Tibial nerve (tissue), 4 donors: ENCODE results near the gene MBNL2. TPM values are rescaled to one million over a fixed set of nuclear protein-coding genes. Genes with fewer than 3 reads are reported as not detected.

Source experiments
- DNase-seq, 2 donors: peaks; one replicate each; pipeline ENCODE4 v3.0.0-alpha.2; 2019; ENCODE audit warnings: low spot score in 2 of 2
- H3K27ac ChIP-seq, 4 donors: fragments of 200-600 bp; sonication (generic) in 3 of 4; one replicate each; pipeline ENCODE4 v1.5.1; 2017 to 2019; ENCODE audit warnings: mild to moderate bottlenecking in 1 of 4
- H3K27me3 ChIP-seq, 2 donors: fragments of 200-600 bp; sonication (generic) in 1 of 2; one replicate each; pipeline versions ENCODE4 v1.5.1 to v1.6.0; 2017 to 2019
- H3K36me3 ChIP-seq, 3 donors: fragments of 200-600 bp; sonication (generic); one replicate each; pipeline ENCODE4 v1.5.1; 2018 to 2019
- H3K4me1 ChIP-seq, 4 donors: fragments of 200-600 bp; sonication (generic) in 3 of 4; one replicate each; pipeline ENCODE4 v1.5.1; 2017 to 2019
- H3K4me3 ChIP-seq, 4 donors: fragments of 200-600 bp; sonication (generic) in 3 of 4; one replicate each; pipeline ENCODE4 v1.5.1; 2017 to 2019; ENCODE audit warnings: mild to moderate bottlenecking in 1 of 4, moderate library complexity in 1 of 4
- H3K9me3 ChIP-seq, 4 donors: fragments of 200-600 bp; sonication (generic) in 3 of 4; one replicate each; pipeline ENCODE4 v1.5.1; 2017 to 2019
- EP300 ChIP-seq, 2 donors: sonication (generic); formaldehyde crosslinking; IDR thresholded peaks; one replicate each; pipeline ENCODE4 v1.6.1; 2017; ENCODE audit warnings: antibody characterized with exemption in 2 of 2, mild to moderate bottlenecking in 1 of 2
- POLR2A ChIP-seq, 2 donors: fragments of 450-650 bp; IDR thresholded peaks; one replicate each; pipeline ENCODE4 v1.6.1; 2017; ENCODE audit warnings: antibody characterized with exemption in 2 of 2, mild to moderate bottlenecking in 2 of 2, moderate library complexity in 2 of 2
- WGBS, 2 donors: methylation state at CpG; one replicate each; pipeline ENCODE4 v1.1.5; 2018; 5-methylcytosine and 5-hydroxymethylcytosine counted together
- total RNA-seq, 4 donors: library from RNA; depleted of rRNA; stranded (reverse); fragments of >200 nt; gene quantifications; one replicate each; pipeline ENCODE4 v1.1.0, GENCODE V29; 2016
- TF ChIP-seq, protein P1 (sequence below), 5 experiments: fragments of 200-600 bp in 3 of 5; fragments of 450-650 bp in 2 of 5; sonication (generic) in 3 of 5; IDR thresholded peaks; one replicate each; pipeline ENCODE4 v1.5.1; 2016 to 2019; ENCODE audit warnings: antibody characterized with exemption in 5 of 5, mild to moderate bottlenecking in 3 of 5, moderate library complexity in 2 of 5

The MBNL2 gene
- total RNA-seq, 4 donors from 2014 or later = 87.9 to 126 (median 95.5) TPM

DNA sequence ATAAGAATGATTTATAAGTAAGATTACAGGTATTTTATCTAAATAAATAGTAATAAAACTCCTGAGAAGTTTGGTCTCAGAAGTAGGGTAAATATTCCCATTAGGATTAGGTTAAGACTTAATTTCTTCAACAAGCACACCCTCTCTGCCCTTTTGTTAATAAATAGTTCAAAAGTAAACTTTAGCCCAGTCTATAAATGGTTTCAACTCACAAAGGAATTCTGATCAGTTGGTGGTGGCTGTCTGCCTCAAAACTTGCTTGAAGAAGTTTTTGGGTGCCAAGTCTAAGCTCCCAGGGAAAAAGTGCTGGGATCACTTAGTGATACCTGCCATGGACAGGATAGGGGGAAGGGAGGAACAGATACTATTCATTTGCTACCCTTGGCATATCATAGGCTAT, 22.9 kb downstream of the MBNL2 start:
- H3K9me3 ChIP-seq = no peaks in the 10 kb centered on the region
- TF ChIP-seq, protein P1, sequence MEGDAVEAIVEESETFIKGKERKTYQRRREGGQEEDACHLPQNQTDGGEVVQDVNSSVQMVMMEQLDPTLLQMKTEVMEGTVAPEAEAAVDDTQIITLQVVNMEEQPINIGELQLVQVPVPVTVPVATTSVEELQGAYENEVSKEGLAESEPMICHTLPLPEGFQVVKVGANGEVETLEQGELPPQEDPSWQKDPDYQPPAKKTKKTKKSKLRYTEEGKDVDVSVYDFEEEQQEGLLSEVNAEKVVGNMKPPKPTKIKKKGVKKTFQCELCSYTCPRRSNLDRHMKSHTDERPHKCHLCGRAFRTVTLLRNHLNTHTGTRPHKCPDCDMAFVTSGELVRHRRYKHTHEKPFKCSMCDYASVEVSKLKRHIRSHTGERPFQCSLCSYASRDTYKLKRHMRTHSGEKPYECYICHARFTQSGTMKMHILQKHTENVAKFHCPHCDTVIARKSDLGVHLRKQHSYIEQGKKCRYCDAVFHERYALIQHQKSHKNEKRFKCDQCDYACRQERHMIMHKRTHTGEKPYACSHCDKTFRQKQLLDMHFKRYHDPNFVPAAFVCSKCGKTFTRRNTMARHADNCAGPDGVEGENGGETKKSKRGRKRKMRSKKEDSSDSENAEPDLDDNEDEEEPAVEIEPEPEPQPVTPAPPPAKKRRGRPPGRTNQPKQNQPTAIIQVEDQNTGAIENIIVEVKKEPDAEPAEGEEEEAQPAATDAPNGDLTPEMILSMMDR (IDR thresholded peaks at IDR 0.05) = no peak
- TF ChIP-seq POLR2A (IDR thresholded peaks at IDR 0.05) (no peak), EP300 (IDR thresholded peaks at IDR 0.05) (no peak)
- DNase-seq = no peak
- H3K27ac ChIP-seq = peak overlapping the region; percentile 58 to 88 (median 73)
- peaks cover 4 to 97% (median 78%) of the 10 kb centered on the region in 4 donors for H3K4me1 ChIP-seq
- no peak overlapping the region for H3K4me3 ChIP-seq
- no peaks in the 10 kb centered on the region for H3K36me3 ChIP-seq
- no peaks in the 10 kb centered on the region for H3K27me3 ChIP-seq

DNA sequence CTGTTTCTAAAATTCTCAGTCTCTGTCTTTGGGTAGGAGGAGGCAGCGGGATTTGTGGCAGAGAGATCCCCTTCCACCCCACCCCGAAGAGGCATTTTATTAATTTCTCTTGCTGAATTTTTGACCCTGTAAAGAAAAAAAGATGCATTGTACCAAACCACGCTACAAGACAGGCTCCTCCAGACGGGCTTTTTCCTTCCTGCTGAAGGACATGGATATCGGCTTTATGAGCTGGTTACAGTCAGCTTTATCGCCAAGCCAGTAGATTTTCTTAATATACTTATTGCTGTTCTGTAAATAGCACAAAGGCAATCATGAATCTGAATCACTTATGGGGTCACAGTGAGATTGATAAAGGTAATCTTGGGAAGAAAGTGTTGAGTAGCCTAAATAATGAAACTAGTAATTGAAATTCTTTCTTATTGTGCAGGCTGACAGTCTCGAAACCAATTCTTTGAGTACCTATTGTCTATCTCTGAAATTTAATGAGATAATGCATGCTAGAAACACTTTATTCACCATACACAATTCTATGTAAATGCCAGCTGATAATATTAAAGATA, 24.5 kb downstream of the MBNL2 start:
- Histone ChIP-seq H3K4me1 (peaks cover 4 to 96% (median 76%) of the 10 kb centered on the region in 4 donors), H3K27ac (peak overlapping the region; percentile 36 to 88 (median 73)), H3K4me3 (peak overlapping the region in 3 of 4 donors; percentile 1 to 29 (median 4)), H3K27me3 (no peaks in the 10 kb centered on the region), H3K36me3 (no peaks in the 10 kb centered on the region), H3K9me3 (no peaks in the 10 kb centered on the region)
- DNase-seq = no peak
- no peak for TF ChIP-seq POLR2A (IDR thresholded peaks at IDR 0.05)
- peak in 1 of 2 donors; percentile 11 for TF ChIP-seq EP300 (IDR thresholded peaks at IDR 0.05)
- WGBS, 2 donors = 13 to 16% methylated on average over 7 of the region's 7 CpGs

DNA sequence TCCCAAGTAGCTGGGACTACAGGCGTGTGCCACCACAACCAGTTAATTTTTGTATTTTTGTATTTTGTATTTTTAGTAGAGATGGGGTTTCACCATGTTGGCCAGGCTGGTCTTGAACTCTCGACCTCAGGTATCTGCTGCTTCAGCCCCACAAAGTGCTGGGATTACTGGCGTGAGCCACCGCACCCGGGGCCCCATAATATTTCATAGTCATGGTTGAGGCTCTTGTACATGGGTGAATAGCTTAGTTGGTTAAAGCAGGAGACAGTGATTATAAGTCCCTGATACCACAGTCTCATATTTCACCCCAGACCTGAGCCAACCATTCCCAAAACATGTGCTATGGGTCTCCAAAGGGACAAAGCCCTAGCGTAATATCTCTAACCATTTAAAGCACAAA, 26.1 kb downstream of the MBNL2 start:
- Histone ChIP-seq H3K9me3 (no peaks in the 10 kb centered on the region), H3K36me3 (no peaks in the 10 kb centered on the region), H3K27ac (peak overlapping the region; percentile 36 to 88 (median 73)), H3K27me3 (no peaks in the 10 kb centered on the region), H3K4me1 (peaks cover 4 to 88% (median 62%) of the 10 kb centered on the region in 4 donors), H3K4me3 (no peak overlapping the region)
- TF ChIP-seq POLR2A (IDR thresholded peaks at IDR 0.05) (no peak), EP300 (IDR thresholded peaks at IDR 0.05) (no peak)
- TF ChIP-seq, protein P1 (IDR thresholded peaks at IDR 0.05) = no peak
- no peak for DNase-seq
- WGBS, 2 donors = 92 to 96% methylated on average over 6 of the region's 6 CpGs

DNA sequence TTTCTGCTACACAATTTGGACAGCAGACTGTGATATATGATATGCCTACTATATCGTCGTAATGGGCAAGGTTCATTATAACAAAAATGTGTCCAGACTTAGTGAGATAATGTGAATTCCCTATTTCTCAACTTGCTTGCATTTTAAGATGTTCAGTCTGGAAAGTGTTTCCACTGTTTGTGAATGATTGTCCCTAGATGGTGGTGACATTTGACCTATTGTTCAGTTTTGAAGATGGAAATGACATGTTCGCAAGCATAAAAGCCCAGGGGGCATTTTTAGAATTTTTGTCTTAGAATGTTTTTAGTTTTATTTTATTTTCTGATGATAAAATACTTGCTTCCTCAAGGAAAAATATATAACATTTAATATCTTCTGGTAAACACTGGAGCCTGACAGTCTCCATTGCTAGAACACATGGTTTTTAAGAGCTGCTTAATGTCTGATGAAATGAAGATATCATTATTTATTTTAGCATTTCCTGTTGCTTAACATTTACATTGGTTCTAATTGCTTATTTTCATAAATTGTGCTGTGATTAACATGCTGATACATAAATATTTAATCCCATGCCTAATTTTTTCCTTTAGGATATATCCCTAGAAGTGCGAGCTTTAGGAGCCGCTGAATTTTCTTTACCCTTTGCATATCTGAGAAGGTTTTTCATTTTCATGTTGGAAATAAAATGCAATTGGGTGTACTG, 27.1 kb downstream of the MBNL2 start:
- no peaks in the 10 kb centered on the region for H3K36me3 ChIP-seq
- no peaks in the 10 kb centered on the region for H3K9me3 ChIP-seq
- H3K27me3 ChIP-seq = no peaks in the 10 kb centered on the region
- WGBS, 2 donors = 27 to 38% methylated on average over 5 of the region's 5 CpGs
- no peak for TF ChIP-seq POLR2A (IDR thresholded peaks at IDR 0.05)
- TF ChIP-seq EP300 (IDR thresholded peaks at IDR 0.05) = peak in 1 of 2 donors; percentile 84
- TF ChIP-seq, protein P1 (IDR thresholded peaks at IDR 0.05) = no peak
- no peak overlapping the region for H3K4me3 ChIP-seq
- H3K4me1 ChIP-seq = peaks cover 4 to 88% (median 57%) of the 10 kb centered on the region in 4 donors
- H3K27ac ChIP-seq = peak overlapping the region; percentile 57 to 88 (median 73)
- no peak for DNase-seq

DNA sequence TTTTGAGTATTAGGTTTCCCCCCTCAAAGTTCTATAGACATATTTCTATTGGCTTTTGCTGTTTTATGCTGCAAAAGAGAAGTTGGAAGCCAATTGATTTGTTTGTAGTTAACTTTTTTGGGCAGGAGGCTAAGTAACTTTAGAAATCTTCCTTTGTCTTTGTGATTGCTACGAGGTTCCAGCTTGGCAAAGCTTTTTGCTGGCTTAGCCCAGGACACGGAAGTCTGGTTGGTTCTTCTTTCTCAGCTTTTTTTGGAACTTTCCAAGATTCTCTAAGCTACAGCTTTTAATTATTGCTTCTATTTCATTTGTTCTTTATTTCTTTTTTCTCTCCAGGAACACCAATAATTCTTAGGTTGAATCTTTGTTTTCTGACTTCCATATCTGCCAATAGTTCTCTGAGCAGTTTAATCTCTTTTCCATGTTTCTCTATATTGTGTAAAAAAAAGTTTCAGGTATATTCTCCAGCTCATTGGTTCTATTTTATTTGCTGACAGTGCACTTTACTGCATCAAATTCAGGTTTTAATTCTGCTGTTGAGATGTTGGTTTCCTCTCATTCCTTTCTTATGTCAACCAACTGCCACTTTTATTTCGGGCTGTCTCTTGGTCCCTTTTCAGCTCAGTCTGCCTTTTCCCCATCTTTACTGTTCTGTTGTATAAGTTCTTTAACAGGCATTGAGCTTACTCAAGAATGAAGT, 27.8 kb downstream of the MBNL2 start:
- WGBS, 2 donors = 18 to 30% methylated on average over 3 of the region's 3 CpGs
- DNase-seq = no peak

More for the DNA sequence above, 27.8 kb downstream of the MBNL2 start:
- TF ChIP-seq, protein P1 (IDR thresholded peaks at IDR 0.05) = no peak
- TF ChIP-seq EP300 (IDR thresholded peaks at IDR 0.05) = no peak
- no peak for TF ChIP-seq POLR2A (IDR thresholded peaks at IDR 0.05)
- H3K27ac ChIP-seq = peak overlapping the region; percentile 8 to 88 (median 72)
- H3K36me3 ChIP-seq = no peaks in the 10 kb centered on the region
- no peaks in the 10 kb centered on the region for H3K27me3 ChIP-seq
- peak overlapping the region in 1 of 4 donors; percentile 6 for H3K4me3 ChIP-seq
- peaks cover 4 to 88% (median 57%) of the 10 kb centered on the region in 4 donors for H3K4me1 ChIP-seq
- H3K9me3 ChIP-seq = no peaks in the 10 kb centered on the region
